Measurements from ENCODE around the gene SLC35G3.
"Not testable (repeated sequence)": the region's sequence is repeated elsewhere in the genome, so short reads cannot be mapped to it uniquely, and the experiment has no call there.

SLC35G3 gene

DNA sequence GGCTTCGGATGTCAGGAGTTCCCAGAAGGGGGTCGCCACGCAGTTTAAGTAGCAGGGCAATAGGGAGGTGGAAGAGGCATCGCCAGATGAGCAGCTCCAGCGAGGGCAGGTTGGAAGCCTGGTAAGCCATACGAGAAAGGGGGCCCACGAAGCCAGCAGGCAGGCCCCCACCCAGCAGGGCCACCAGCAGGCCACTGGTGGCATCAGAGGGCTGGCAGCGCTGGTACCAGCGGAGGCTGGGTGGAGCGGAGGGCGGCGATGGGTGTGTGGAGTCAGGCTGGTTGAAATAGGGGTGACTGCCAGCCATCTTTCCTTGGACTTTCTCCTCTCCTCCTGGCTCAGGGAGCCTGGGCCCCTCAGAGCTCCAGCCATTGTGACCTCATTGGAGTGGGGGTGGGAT lies at the start of gene SLC35G3:
Gene SLC35G3, minus strand, starts transcription at position 393 of the 400 bp plus-strand sequence. Its CDS starts 86 bp downstream, at position 307.
- DNase-seq (ENCODE audit: low read depth, low spot score): not testable (repeated sequence)

DNA sequence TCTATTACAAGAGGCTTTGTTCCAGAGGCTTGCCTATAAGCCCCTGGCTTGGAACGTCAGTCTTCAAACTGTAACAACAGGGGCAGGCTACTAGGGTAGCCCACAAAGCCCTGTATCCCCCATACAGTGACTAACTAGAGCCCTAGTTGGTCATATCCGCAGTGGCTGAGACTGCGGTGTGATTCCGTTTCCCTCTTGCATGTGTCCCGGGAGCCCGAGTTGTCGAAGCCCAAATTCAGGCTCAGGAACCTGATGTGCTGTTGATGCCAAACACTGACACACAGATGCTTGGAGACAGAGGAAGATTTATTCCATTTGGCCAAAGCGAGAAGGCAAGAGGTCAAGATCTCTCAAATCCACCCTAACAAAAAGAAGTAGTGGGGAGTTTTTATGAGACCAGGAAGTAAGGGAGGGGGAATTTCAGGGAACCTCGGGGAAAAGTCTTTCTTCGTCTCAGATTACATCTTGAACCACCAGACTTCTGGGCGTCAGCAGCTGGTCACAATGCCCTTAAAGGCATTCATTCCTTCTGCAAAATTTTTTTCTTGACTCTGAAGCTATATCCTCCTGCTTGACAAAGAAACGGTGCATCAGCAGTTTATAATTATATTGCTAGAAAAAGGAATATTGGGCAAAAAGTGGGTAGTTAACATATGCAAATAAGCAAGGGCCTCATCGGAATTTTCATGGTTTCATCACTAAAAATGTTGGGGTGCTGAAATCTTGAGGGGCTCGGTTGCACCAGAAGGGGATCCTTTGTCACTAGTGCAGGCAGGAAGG lies 49.6 kb upstream of the SLC35G3 start:
- no peak for DNase-seq (ENCODE audit: low read depth, low spot score)

DNA sequence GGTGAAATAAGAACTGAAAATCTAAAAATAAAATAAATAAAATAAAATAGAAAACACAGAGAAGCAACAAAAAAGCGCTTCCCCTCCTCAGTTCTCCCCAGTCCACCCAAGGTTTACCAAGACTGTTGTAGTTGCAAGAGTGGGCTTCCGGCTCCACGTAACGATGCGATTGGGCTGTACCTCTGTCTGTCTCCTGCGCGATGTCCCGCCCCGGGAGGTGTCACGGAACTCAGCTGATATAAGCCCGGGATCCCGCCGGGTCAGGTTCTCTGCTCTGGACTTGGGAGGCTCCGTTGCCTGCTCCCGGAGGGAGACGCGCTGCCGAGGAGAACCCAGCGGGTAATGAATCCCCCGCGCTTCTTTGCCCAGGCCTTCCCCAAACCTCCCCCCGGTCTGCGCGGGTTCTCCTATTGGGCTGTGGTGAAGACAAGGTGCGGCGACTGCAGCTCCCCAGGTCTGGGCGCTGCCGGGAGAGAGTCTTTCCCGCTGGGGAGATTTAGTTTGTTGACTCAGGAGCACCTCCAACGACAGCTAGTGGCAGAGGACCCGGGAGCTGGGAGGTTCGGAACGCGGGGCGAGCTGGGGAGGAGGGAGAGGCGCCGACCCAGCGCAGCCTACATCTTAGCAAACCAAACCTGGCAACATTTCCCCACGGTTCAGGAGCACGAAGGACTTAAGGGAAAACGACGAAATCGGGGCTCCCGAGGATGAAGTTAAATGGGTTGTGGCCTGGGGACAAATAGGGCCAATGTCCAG lies 48.8 kb upstream of the SLC35G3 start, which contains the start of gene SLFN5:
Gene SLFN5, plus strand, starts transcription at position 268 of the 756 bp plus-strand sequence. CDS start 15,619 bp downstream, outside the sequence.
- DNase-seq (ENCODE audit: low read depth, low spot score): peak; percentile 83

DNA sequence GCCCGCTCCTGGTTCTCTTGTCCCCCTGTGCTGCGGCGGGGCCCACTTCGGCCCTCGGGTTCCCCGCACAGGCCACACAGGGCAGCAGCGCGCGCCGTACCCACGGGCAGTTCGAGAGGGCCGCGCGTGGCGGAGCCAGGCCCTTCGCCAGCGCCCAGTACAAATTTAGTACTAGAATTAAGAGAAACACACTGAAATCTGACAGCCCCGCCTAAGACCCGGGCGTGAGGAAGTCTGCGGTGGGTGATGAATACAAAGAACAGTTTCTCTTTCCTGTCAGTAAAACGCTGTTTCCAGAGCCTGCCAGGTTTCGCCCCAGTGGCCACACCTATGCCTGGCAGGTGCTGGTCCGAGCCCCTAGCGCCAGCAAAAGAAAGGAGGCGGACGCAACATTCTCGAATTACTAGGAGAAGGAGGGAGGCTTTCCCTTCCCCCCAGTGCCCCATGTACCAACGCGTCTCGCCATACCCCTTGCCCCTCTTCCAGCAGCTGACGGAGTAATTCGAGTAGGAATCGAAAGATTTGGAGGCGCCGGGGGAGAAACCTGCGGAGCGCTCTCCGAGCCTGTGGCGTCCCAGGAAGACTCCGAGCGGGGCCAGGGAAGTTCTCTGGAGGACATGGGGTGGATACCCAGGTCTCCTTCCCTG lies 48.1 kb upstream of the SLC35G3 start:
- DNase-seq (ENCODE audit: low read depth, low spot score): peak; percentile 70

DNA sequence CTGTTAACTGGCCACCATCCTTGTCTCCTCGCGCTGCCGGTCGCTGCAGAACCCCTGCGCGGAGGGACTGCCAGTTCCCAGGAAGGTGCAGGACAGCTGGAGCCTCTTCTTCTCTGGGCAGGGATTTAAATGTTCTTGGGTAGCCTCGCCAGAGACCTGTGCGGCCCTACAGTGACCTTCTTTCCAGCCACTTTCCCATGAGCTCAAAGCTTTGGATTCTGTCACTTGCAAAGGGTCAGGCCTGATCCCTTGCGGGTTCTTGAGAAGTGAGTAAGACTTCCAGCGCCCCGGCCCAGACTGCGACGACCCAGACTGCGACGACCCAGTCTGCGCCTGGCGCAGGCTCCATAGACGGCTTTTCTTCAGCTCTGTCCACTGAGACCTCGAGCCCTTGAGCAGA lies 47.3 kb upstream of the SLC35G3 start:
- DNase-seq (ENCODE audit: low read depth, low spot score): no peak

DNA sequence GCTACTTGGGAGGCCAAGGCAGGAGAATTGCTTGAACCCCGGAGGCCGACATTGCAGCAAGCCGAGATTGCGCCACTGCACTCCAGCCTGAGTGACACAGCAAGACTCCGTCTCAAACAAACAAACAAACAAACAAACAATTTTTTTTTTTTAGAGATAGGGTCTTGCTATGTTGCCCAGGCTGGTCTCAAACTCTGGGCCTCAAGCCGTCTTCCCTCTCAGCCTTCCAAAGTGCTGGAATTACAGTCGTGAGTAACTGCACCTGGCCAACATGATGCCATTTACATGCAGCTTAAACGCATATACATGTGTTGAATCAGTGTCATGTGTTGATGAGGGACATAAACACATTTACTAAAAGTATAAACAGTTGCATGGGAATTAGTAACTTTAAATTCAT lies 46.7 kb upstream of the SLC35G3 start:
- no peak for DNase-seq (ENCODE audit: low read depth, low spot score)

DNA sequence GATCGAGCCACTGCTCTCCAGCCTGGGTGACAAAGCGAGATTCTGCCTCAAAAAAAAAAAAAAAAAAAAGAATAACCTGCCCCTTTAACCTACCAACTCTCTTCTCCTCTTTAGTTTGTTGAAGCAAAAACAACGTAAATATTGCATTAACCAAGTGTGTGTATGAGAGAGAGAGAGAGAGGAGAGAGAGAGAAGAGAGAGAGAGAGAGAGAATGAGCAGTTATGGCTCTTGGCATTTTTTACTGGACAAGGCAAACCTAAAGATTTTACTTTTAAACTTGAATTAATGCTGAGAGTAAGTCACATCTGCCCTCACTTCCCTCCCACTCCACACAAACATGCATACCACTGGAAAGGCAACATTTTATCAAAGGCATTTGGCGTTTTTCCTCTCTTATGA lies 45.6 kb upstream of the SLC35G3 start:
- no peak for DNase-seq (ENCODE audit: low read depth, low spot score)

DNA sequence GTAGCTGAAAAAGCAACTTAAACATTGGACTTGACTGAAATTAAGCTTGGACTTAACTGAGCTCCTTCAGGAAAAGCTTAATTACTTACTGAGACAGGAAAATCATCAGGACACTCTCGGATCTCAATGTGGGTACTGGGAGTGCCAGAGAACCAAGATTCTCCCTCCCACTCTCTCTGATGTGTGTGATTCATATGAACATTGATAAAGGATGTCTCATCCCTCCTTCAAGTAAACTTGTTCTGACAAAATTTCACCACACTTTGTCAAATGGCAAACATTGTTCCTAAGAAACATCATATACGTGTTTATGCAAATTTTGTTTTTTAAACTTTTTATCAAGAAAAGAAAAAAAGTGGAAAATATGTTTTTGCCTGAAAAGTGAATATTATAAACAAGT lies 44.6 kb upstream of the SLC35G3 start:
- DNase-seq (ENCODE audit: low read depth, low spot score): no peak

DNA sequence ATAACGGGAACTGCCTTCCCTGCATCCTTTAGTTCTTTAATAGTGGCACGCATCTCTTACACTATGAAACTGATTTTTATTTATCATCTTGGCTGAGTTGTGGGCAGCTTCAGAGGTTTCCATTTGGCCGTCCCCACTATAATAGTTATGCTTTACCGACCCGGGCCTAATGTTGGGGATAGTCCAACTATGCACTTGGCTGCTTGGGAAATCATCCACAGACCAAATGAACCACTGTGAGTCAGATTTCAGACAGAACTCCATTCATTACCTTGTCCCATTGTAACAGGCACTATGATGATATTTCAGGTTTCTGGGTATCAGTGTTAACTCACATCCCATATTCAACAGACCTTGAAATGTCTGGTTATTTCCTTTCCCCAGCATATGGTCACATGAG lies 42.6 kb upstream of the SLC35G3 start:
- no peak for DNase-seq (ENCODE audit: low read depth, low spot score)

DNA sequence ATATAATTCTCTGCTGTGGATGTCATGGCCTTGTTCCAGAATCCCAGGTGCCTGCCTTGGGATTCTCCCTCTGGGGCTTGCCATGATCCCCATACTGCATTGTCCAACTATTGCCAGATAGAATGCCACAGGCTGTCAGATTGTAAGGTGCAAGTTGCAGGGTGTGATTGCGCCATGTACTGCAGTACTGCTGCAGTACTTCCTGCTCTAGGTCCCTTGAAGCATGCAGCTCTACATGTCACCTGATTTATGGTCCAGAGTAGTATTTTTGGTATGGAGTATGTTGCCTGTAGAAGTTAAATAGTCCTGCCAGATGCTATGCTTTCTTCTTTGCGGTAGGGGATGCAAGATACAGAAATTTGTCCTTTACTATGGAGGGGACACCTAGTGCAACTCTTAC lies 41.7 kb upstream of the SLC35G3 start:
- no peak for DNase-seq (ENCODE audit: low read depth, low spot score)

DNA sequence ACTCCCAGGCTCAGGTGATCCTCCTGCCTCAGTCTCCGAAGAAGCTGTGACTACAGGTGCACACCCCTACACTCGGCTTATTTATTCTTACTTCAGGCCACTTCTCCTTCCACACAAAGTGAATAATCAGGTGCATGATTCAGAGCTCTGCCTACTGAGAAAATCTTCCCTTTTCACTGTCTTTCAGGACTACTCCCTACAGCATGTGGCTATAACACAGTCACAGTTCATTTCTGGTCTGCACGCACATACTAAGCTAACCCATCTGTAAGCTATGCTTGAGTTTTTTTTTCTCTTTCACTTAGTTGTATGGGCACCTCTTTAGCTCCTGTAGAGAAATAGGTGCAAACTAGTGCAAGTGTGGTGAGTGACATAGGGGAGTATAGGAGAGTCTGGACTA lies 41.1 kb upstream of the SLC35G3 start:
- no peak for DNase-seq (ENCODE audit: low read depth, low spot score)

DNA sequence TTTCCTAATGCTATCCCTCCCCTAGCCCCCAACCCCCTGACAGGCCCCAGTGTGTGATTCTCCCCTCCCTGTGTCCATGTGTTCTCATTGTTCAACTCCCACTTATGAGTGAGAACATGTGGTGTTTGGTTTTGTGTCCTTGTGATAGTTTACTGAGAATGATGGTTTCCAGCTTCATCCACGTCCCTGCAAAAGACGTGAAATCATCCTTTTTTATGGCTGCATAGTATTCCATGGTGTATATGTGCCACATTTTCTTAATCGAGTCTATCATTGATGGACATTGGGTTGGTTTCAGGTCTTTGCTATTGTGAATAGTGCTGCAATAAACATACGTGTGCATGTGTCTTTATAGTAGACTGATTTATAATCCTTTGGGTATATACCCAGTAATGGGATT lies 40.1 kb upstream of the SLC35G3 start:
- not testable (repeated sequence) for DNase-seq (ENCODE audit: low read depth, low spot score)

DNA sequence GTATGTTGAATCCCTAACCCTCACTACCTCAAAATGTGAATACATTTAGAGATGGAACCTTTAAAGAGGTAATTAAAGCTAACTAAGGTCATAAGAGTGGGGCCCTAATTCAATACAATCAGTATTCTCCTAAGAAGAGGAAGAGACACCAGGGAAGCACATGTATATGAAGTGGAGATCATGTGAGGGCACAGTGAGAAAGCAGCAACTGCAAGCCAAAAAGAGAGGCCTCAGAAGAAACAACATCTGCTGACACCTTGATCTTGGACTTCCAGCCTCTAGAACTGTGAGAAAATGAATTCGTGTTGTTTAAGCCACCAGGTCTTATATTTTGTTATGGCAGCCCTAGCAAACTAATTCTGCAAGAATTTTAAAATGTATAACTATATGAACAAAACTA lies 35.4 kb upstream of the SLC35G3 start:
- DNase-seq (ENCODE audit: low read depth, low spot score): no peak

DNA sequence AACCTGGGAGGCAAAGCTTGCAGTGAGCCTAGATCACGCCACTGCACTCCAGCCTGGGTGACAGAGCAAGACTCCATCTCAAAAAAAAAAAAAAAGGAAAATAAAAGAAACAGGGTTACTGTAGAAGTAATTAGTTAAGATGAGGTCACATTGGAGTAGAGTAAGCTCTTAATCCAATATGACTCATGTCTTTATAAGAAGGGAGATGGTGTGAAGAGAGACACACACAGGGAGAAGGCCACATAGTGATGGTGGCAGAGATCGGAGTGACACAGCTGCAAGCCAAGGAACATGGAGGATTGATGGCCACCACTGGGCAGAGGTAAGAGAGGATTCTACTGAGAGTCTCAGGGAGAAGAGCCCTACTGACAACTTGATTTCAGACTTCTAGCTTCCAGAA lies 33.4 kb upstream of the SLC35G3 start:
- no peak for DNase-seq (ENCODE audit: low read depth, low spot score)

DNA sequence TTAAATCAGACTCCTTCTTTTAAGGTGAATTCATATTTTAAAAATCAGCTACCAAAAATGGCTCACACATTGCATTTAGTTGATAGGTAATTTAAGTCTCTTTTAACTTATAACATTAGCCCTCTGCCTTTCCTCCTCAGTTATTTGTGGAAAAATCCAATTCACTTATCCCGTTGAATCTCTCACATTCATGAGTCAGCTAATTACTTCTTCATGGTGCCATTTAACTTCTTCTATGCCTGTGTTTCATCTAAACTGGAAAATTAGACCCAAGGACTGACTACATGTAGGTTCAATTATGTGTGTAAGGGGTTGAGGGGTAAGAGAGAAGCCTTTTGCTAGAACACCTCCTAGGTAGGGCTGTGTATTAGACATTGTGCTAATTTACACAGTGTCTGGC lies 30.2 kb upstream of the SLC35G3 start:
- no peak for DNase-seq (ENCODE audit: low read depth, low spot score)

DNA sequence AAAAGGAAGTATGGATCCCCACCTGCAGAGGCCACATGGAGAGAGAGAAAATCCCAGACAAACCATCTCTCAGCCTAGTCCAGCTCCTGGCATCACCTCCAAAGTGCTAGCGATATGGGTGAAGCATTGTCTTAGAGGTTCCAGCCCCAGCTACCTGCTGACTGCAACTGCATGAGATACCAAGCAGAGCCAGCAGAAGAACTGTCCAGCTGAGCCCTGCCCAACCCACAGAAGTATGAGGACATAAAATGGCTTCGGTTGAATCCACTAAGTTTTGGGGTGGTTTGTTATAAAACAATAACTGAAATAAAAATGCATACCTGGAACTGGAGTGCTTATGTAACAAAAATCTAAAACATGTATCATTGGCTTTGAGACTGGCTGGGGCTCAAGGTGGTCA lies 28.3 kb upstream of the SLC35G3 start:
- DNase-seq (ENCODE audit: low read depth, low spot score): no peak

DNA sequence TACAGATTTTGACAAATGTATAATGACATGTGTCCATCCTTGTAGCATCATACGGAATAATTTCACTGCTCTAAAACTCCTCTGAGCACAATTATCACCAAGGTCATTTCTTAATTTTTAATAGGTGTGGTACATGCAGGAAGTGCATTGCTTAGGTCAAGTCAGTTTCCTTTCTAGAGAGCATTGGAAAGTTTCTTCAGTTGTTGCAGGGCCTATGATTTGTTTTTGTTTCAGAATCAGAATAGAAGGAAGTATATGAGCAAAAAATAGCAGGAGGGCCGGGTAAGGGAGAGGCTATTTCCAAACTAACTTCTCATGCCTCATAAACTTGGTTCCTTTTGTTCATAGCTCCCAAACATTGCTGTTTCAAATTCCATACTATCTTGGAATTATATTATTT lies 24.7 kb upstream of the SLC35G3 start:
- no peak for DNase-seq (ENCODE audit: low read depth, low spot score)

DNA sequence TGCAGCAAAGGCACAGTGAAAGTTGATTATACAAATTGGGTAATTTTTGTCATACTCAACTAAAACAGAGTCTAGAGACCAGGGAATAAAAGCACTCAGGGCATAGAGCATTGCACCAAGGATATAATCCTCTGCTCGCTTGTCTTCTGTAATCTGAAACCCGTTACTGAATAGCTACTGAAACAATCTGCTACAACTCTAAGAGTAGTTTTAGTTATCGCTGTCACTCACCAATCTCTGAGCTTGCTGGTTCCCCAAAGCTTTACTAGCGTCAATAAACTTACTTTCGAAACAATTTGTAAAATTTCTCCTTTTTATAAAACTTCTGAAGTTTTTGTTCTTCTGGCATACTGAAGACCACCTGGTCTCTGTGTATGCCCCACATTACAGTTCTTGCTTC lies 22.9 kb upstream of the SLC35G3 start:
- no peak for DNase-seq (ENCODE audit: low read depth, low spot score)

DNA sequence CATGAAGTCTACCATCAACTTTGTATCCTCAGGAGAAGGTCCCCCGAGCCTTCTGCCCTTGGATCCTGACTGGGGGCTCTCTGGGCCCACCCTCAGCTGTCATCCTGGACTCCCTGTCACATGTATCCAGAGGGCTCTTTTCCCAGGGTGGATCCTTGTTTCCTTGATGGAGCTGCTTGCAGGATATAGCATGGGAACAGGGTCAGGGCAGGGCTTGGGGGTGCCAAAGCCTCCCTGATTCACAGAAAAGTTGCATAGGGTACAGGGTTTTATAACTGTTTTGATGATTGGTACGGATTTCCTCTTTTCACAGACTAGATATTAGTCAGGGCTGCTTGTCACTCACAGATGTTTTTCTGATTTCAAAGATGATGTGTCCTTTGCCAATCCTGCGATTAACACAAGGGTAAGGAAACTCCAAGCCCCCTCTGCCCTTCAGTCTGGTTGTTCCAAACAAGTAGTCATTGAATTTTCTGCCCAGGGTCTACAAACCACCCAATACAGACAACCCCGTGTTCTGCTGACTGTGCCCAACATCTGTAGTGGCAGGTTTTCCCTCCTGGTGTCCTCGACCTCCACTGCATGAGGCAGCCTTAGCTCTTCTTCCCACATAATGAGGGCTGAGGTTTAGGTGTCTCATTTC lies 20.6 kb upstream of the SLC35G3 start:
- DNase-seq (ENCODE audit: low read depth, low spot score): no peak

DNA sequence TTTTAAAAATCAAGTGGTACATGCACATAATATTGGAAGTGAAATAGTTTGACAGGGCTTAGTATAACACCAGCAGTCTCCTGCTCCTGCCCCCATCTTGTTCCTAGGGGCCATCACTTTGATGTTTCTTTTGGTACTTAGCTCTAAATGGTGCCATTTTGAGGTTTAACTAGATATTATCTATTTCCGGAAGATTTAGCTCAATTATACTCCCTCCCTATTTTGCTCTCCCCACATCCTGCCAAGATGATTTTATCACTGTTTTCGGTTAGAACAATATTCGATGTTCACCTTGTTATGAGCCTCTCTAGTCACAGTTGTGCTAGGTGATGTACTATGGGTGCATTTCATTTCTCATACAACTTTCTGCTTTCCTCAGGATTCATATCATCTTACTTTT lies 20.0 kb upstream of the SLC35G3 start:
- DNase-seq (ENCODE audit: low read depth, low spot score): no peak

DNA sequence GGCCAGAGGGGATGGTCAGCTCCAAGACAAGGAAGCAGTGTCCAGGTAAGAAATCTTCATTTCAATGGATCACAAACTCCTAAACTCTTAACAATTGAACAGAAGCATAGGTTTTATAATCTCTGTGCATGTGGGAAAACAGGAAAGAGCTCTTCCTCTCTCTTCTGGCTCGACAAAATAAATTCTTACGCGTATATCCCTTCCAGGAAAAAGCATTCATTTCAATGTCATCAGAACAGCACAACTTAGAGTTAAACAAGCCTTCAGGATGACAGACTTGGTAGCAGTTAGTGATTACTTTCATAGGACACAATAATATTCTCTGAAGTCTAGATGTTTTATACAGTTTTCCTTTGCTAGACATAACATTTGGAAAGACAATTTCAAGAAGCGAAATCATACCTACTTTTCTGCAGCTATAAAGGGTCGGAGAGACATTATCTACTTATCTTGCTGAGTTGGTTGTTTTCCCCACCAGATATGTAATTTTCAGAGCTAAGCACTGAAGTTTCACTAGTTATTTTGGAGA lies 19.3 kb upstream of the SLC35G3 start:
- DNase-seq (ENCODE audit: low read depth, low spot score): no peak

DNA sequence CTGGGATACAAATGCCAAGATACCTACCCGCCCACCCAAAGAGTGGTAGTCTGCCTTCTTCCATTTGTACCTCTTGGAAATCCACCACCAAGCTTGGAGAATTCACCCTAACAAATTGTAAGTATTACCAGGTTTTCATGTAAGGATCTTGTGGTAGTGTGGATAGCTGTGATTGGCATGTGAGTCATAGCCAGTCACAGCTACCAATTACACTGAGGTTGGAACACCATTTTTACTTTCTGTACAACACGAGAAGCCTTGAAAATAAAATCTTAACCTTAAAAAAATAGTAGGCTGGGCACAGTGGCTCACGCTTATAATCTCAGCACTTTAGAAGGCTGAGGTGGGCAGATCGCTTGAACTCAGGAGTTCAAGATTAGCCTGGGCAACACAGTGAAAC lies 18.5 kb upstream of the SLC35G3 start:
- no peak for DNase-seq (ENCODE audit: low read depth, low spot score)

Measured in activated naive CD8-positive, alpha-beta T cell treated with anti-CD3 and anti-CD28 coated beads, Interleukin-2, amount 50 U/mL, for 16 hours (primary cell).